Prostate gland (tissue), 2 donors: ENCODE measurements around the gene TIPRL. TPM values are rescaled to one million over a fixed set of nuclear protein-coding genes. Genes with fewer than 3 reads are reported as not detected.

Experiments used
- DNase-seq: peaks from one replicate; pipeline ENCODE4 v3.0.0-alpha.2; 2019; ENCODE audit warnings: low spot score
- H3K27ac ChIP-seq, 2 donors: fragments of 200-600 bp; sonication (generic); 2 replicates each; pipeline ENCODE4 v1.5.1; 2017 to 2019
- H3K27me3 ChIP-seq: fragments of 200-600 bp; sonication (generic); replicated peaks from 2 replicates; pipeline ENCODE4 v1.5.1; 2019; ENCODE audit not compliant: insufficient read depth
- H3K36me3 ChIP-seq, 2 donors: fragments of 200-600 bp; sonication (generic); 1 replicate in 1 of 2; 2 replicates in 1 of 2; pipeline versions ENCODE4 v1.5.1 to v1.8.1; 2017 to 2019
- H3K4me1 ChIP-seq: fragments of 200-600 bp; sonication (generic); replicated peaks from 2 replicates; pipeline ENCODE4 v1.5.1; 2019
- H3K4me3 ChIP-seq, 2 donors: fragments of 200-600 bp; sonication (generic); 2 replicates each; pipeline ENCODE4 v1.5.1; 2017 to 2019
- H3K9me3 ChIP-seq: fragments of 200-600 bp; sonication (generic); 2 replicates; pipeline ENCODE4 v1.5.1; 2017
- CTCF ChIP-seq, 4 experiments: fragments of 200-600 bp in 2 of 4; fragments of 450-650 bp in 2 of 4; sonication (generic) in 2 of 4; IDR thresholded peaks; 1 replicate in 3 of 4; 2 replicates in 1 of 4; pipeline ENCODE4 v1.5.1; 2016 to 2019; ENCODE audit warnings: antibody characterized with exemption in 4 of 4, mild to moderate bottlenecking in 2 of 4, moderate library complexity in 2 of 4
- POLR2A ChIP-seq: fragments of 450-650 bp; IDR thresholded peaks from one replicate; pipeline ENCODE4 v1.6.1; 2016; ENCODE audit warnings: antibody characterized with exemption, mild to moderate bottlenecking
- POLR2AphosphoS5 ChIP-seq: sonication (generic); formaldehyde crosslinking; IDR thresholded peaks from one replicate; pipeline ENCODE4 v1.6.1; 2017; ENCODE audit warnings: antibody characterized with exemption
- WGBS: methylation state at CpG from one replicate; pipeline ENCODE4 v1.1.5; 2018; 5-methylcytosine and 5-hydroxymethylcytosine counted together
- intact Hi-C: fragments of 100-400 bp; cut with DNase I; formaldehyde crosslinking; loops from one replicate; pipeline ENCODE4 v1.14.2; 2022
- total RNA-seq, 2 donors: library from RNA; depleted of rRNA; stranded (reverse); fragments of >200 nt; gene quantifications; one replicate each; pipeline ENCODE4 v1.1.0, GENCODE V29; 2016

Gene TIPRL
- total RNA-seq, 2 donors from 2014 or later, result 14.2 to 29.9 TPM

DNA sequence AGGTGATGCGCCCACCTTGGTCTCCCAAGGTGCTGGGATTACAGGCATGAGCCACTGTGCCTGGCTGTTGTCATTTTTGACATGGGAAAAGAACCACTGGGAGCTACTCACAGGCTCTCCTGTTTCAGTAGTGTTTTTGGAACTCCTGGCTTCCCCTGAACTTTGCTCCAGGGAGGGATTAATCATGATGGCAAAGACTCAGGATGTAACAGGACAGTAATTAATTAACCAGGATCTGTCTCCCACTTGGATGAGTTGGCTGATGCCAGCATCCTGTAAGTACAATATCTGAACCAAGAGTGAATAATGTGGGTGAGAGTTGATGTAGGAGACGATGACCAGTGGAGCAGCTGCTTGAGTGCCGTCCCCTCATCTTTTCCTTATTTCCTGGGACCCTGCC is 51.9 kb downstream of the TIPRL start:
- TF ChIP-seq POLR2A, result no peak
- no peak for TF ChIP-seq CTCF (IDR thresholded peaks at IDR 0.05)
- TF ChIP-seq POLR2AphosphoS5, result no peak
- Histone ChIP-seq H3K27ac (no peak overlapping the region), H3K36me3 (peaks cover 0 to 8% of the 10 kb centered on the region in 2 donors), H3K9me3 (no peaks in the 10 kb centered on the region), H3K4me1 (no peaks in the 10 kb centered on the region), H3K4me3 (no peak overlapping the region), H3K27me3 (no peaks in the 10 kb centered on the region)
- 95% methylated on average over 3 of the region's 3 CpGs for WGBS
- intact Hi-C loops, result no loop called here
- no peak for DNase-seq

DNA sequence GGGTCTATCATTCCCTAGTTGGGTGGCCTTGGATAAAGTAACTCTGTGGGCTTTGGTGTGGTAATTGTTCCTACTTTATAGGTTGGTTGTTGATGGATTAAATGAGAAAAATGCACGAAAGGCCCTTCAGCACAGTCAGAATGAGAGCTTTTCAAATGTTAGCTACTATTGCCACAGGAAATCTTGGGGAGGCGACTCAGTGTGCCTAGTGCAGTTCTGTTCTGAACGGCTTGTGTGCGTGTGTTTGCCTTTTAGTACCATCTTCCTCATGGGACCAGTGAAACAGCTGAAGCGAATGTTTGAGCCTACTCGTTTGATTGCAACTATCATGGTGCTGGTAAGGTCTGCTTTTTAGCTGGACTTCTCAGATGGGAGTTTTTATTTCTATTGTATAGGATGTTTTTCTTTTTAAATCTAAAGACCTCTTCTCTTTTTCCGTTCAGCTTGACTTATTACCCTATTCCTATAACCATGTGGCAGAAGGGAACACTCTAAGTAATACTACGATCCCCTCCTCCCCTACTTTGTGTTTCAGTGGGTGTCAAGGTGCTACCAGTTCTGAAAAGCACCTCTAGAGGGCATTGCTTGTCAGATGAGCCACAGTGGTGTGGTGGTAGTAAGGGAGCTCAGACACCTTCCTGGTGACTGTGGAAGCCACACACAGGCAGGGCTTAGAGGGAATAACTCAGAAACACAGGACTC is 56.2 kb downstream of the TIPRL start:
- TF ChIP-seq CTCF (IDR thresholded peaks at IDR 0.05) (no peak), POLR2A (no peak), POLR2AphosphoS5 (no peak)
- WGBS, result 96% methylated on average over 8 of the region's 8 CpGs
- Histone ChIP-seq H3K27me3 (no peaks in the 10 kb centered on the region), H3K9me3 (no peaks in the 10 kb centered on the region), H3K27ac (no peak overlapping the region), H3K4me3 (no peak overlapping the region), H3K36me3 (peaks cover 2 to 8% of the 10 kb centered on the region in 2 donors), H3K4me1 (no peaks in the 10 kb centered on the region)
- intact Hi-C loops, result no loop called here
- DNase-seq, result no peak

GRCh38 chr1:168235548-168235885 is 56.8 kb downstream of the TIPRL start:
- Histone ChIP-seq H3K4me1 (no peaks in the 10 kb centered on the region), H3K36me3 (peaks cover 2 to 8% of the 10 kb centered on the region in 2 donors), H3K27me3 (no peaks in the 10 kb centered on the region), H3K9me3 (no peaks in the 10 kb centered on the region), H3K4me3 (no peak overlapping the region), H3K27ac (no peak overlapping the region)
- TF ChIP-seq CTCF (IDR thresholded peaks at IDR 0.05), result no peak
- TF ChIP-seq POLR2A, result no peak
- no peak for TF ChIP-seq POLR2AphosphoS5
- no peak for DNase-seq
- intact Hi-C loops, result no loop called here

DNA sequence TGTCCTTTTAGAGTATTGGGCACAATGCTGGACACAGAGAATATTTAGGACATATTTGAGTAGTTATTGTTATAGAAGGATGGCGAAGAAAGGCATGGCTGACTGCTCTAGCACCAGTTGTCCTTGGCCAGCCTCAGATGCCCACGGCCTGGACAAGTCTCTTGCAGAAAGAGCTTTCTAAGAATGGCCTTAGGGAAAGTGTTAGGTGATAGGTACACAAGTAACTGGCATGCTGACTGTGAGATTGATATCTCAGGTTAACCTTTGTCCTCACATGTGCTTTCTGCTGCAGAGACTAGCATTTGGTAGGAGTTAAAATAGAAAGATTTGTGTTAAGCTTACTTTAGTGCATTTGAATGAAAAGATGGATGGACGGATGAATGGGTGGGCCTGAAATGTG is 57.2 kb downstream of the TIPRL start:
- intact Hi-C loops, result no loop called here
- H3K9me3 ChIP-seq, result no peaks in the 10 kb centered on the region
- no peak overlapping the region for H3K4me3 ChIP-seq
- no peak for DNase-seq
- H3K36me3 ChIP-seq, result peaks cover 2 to 8% of the 10 kb centered on the region in 2 donors
- H3K27ac ChIP-seq, result no peak overlapping the region
- no peaks in the 10 kb centered on the region for H3K4me1 ChIP-seq
- no peaks in the 10 kb centered on the region for H3K27me3 ChIP-seq
- TF ChIP-seq POLR2AphosphoS5 (no peak), POLR2A (no peak), CTCF (IDR thresholded peaks at IDR 0.05) (no peak)
- 47% methylated on average over 3 of the region's 3 CpGs for WGBS

- H3K9me3 ChIP-seq, result no peaks in the 10 kb centered on the region
- no peak for DNase-seq
- no peaks in the 10 kb centered on the region for H3K4me1 ChIP-seq
- WGBS, result 78% methylated on average over 7 of the region's 7 CpGs
- H3K27ac ChIP-seq, result no peak overlapping the region
- H3K4me3 ChIP-seq, result no peak overlapping the region
- intact Hi-C loops, result no loop called here
- TF ChIP-seq POLR2A (no peak), CTCF (IDR thresholded peaks at IDR 0.05) (no peak), POLR2AphosphoS5 (no peak)
- peaks cover 2 to 5% of the 10 kb centered on the region in 2 donors for H3K36me3 ChIP-seq
- H3K27me3 ChIP-seq, result no peaks in the 10 kb centered on the region
Measured at GRCh38 chr1:168236836-168237611, 58.3 kb downstream of the TIPRL start.
